Measurements from ENCODE around the gene SIPA1L3. TPM values are rescaled to one million over a fixed set of nuclear protein-coding genes. Genes with fewer than 3 reads are reported as not detected.

Gene SIPA1L3
- total RNA-seq, 1 experiment from 2014 or later, result 125 TPM

GRCh38 chr19:37957176-37957575 is 50.2 kb downstream of the SIPA1L3 start:
- no TSS peak for BruUV-seq (replicated peaks)
- DNase-seq, result no peak
- Histone ChIP-seq H3K4me3 (ENCODE audit: low read depth, low read length) (no peak overlapping the region), H3K27me3 (replicated peaks; ENCODE audit: control insufficient read depth, insufficient read depth, low read length) (no peaks in the 10 kb centered on the region), H3K9me3 (peaks cover 16% of the 10 kb centered on the region; the same call in 1 of the 2 replicates), H3K4me1 (peaks cover 21% of the 10 kb centered on the region), H3K36me3 (ENCODE audit: control insufficient read depth, insufficient read depth, low read length) (no peaks in the 10 kb centered on the region)
- Mint-ChIP-seq H3K4me3 (ENCODE audit: unreplicated experiment) (no peak overlapping the region), H3K27ac (ENCODE audit: unreplicated experiment) (no peak overlapping the region), H3K9me3 (ENCODE audit: unreplicated experiment) (peaks cover 9% of the 10 kb centered on the region), H3K27me3 (ENCODE audit: insufficient read depth, unreplicated experiment) (no peaks in the 10 kb centered on the region), H3K36me3 (ENCODE audit: insufficient read depth, unreplicated experiment) (peaks cover 44% of the 10 kb centered on the region), H3K4me1 (ENCODE audit: low read depth, unreplicated experiment) (peaks cover 13% of the 10 kb centered on the region)
- intact Hi-C loops (cut with micrococcal nuclease; ENCODE audit: unreplicated experiment), result no loop called here
- no peak for TF ChIP-seq CTCF (IDR thresholded peaks at IDR 0.05; ENCODE audit: insufficient read depth in 1 of 2, low read depth in 1 of 2, low read length in 1 of 2, severe bottlenecking in 1 of 2, unreplicated experiment in 1 of 2)
- CTCF ChIA-PET, result no interaction called here
- POLR2A ChIA-PET, result interaction anchor here (0.9 kb wide), 1 partner anchor 25 kb away, joined by 3 read pairs; no protein-coding TSS in a partner anchor

- H3K36me3 Mint-ChIP-seq (ENCODE audit: insufficient read depth, unreplicated experiment), result peaks cover 47% of the 10 kb centered on the region
- peaks cover 9% of the 10 kb centered on the region for H3K9me3 Mint-ChIP-seq (ENCODE audit: unreplicated experiment)
- H3K4me3 Mint-ChIP-seq (ENCODE audit: unreplicated experiment), result no peak overlapping the region
- no peak overlapping the region for H3K4me3 ChIP-seq (ENCODE audit: low read depth, low read length)
- intact Hi-C loops (cut with micrococcal nuclease; ENCODE audit: unreplicated experiment), result no loop called here
- peaks cover 13% of the 10 kb centered on the region for H3K4me1 ChIP-seq
- no peak for DNase-seq
- H3K27ac Mint-ChIP-seq (ENCODE audit: unreplicated experiment), result no peak overlapping the region
- H3K9me3 ChIP-seq, result peaks cover 16% of the 10 kb centered on the region; the same call in 1 of the 2 replicates
- no peak for TF ChIP-seq CTCF (IDR thresholded peaks at IDR 0.05; ENCODE audit: insufficient read depth in 1 of 2, low read depth in 1 of 2, low read length in 1 of 2, severe bottlenecking in 1 of 2, unreplicated experiment in 1 of 2)
- H3K27me3 Mint-ChIP-seq (ENCODE audit: insufficient read depth, unreplicated experiment), result no peaks in the 10 kb centered on the region
- BruUV-seq (replicated peaks), result no TSS peak
- no peaks in the 10 kb centered on the region for H3K27me3 ChIP-seq (replicated peaks; ENCODE audit: control insufficient read depth, insufficient read depth, low read length)
- CTCF ChIA-PET, result no interaction called here
- POLR2A ChIA-PET, result no interaction called here
- H3K36me3 ChIP-seq (ENCODE audit: control insufficient read depth, insufficient read depth, low read length), result no peaks in the 10 kb centered on the region
- peaks cover 14% of the 10 kb centered on the region for H3K4me1 Mint-ChIP-seq (ENCODE audit: low read depth, unreplicated experiment)
Measured at GRCh38 chr19:37959665-37960114, 52.7 kb downstream of the SIPA1L3 start.

- Mint-ChIP-seq H3K27me3 (ENCODE audit: insufficient read depth, unreplicated experiment) (no peaks in the 10 kb centered on the region), H3K36me3 (ENCODE audit: insufficient read depth, unreplicated experiment) (peaks cover 37% of the 10 kb centered on the region), H3K4me3 (ENCODE audit: unreplicated experiment) (no peak overlapping the region), H3K27ac (ENCODE audit: unreplicated experiment) (peak overlapping the region; percentile 67), H3K4me1 (ENCODE audit: low read depth, unreplicated experiment) (peaks cover 20% of the 10 kb centered on the region), H3K9me3 (ENCODE audit: unreplicated experiment) (peaks cover 9% of the 10 kb centered on the region)
- ChIA-PET CTCF (no interaction called here), POLR2A (no interaction called here)
- no TSS peak for BruUV-seq (replicated peaks)
- H3K4me1 ChIP-seq, result peaks cover 18% of the 10 kb centered on the region
- no peak for DNase-seq
- no peak overlapping the region for H3K4me3 ChIP-seq (ENCODE audit: low read depth, low read length)
- TF ChIP-seq CTCF (IDR thresholded peaks at IDR 0.05; ENCODE audit: insufficient read depth in 1 of 2, low read depth in 1 of 2, low read length in 1 of 2, severe bottlenecking in 1 of 2, unreplicated experiment in 1 of 2), result no peak
- peaks cover 16% of the 10 kb centered on the region; the same call in 1 of the 2 replicates for H3K9me3 ChIP-seq
- H3K36me3 ChIP-seq (ENCODE audit: control insufficient read depth, insufficient read depth, low read length), result no peaks in the 10 kb centered on the region
- intact Hi-C loops (cut with micrococcal nuclease; ENCODE audit: unreplicated experiment), result no loop called here
- no peaks in the 10 kb centered on the region for H3K27me3 ChIP-seq (replicated peaks; ENCODE audit: control insufficient read depth, insufficient read depth, low read length)
Measured at GRCh38 chr19:37961198-37961597, 54.2 kb downstream of the SIPA1L3 start.
